Activated CD8-positive, alpha-beta T cell treated with anti-CD3 and anti-CD28 coated beads for 36 hours (primary cell): ENCODE results near the gene PCCA. TPM values are rescaled to one million over a fixed set of nuclear protein-coding genes. Genes with fewer than 3 reads are reported as not detected.

Experiments used
- ATAC-seq: fragments of 200-7000 bp; cut with Tn5 transposase; one replicate; pipeline ENCODE4 v1.10.0; 2021; ENCODE audit warnings: mild to moderate bottlenecking, moderate library complexity
- CTCF ChIA-PET: fragments of 350-600 bp; sonication (Branson Sonifier 250); formaldehyde crosslinking; loops from one replicate; lab custom pipeline; 2021; ENCODE audit warnings: antibody characterized with exemption; lab: Charles Lee
- POLR2A ChIA-PET: fragments of 350-600 bp; sonication (Branson Sonifier 250); formaldehyde crosslinking; loops from one replicate; lab custom pipeline; 2021; ENCODE audit warnings: antibody characterized with exemption; lab: Charles Lee
- DNase-seq: peaks from one replicate; pipeline ENCODE4 v3.0.0-alpha.2; 2020
- H3K27ac Mint-ChIP-seq: one replicate; pipeline ENCODE4 v1.8.0; 2021; ENCODE audit warnings: mild to moderate bottlenecking, mixed read lengths
- H3K27me3 Mint-ChIP-seq: one replicate; pipeline ENCODE4 v1.8.0; 2021; ENCODE audit warnings: mixed read lengths
- H3K36me3 Mint-ChIP-seq: one replicate; pipeline ENCODE4 v1.8.0; 2021; ENCODE audit warnings: low read depth, mixed read lengths
- H3K4me1 Mint-ChIP-seq: one replicate; pipeline ENCODE4 v1.8.0; 2021; ENCODE audit warnings: low read depth, mixed read lengths
- H3K4me3 Mint-ChIP-seq: one replicate; pipeline ENCODE4 v1.8.0; 2021; ENCODE audit warnings: mild to moderate bottlenecking, moderate library complexity, mixed read lengths
- H3K9me3 Mint-ChIP-seq: one replicate; pipeline ENCODE4 v1.8.0; 2021; ENCODE audit warnings: mixed read lengths
- intact Hi-C: fragments of 100-400 bp; cut with micrococcal nuclease; formaldehyde crosslinking; loops from one replicate; pipeline ENCODE4 v1.10.0; 2022
- total RNA-seq, 2 experiments: library from RNA; stranded (reverse); gene quantifications; one replicate each; pipeline ENCODE4 v1.2.3, GENCODE V29; 2021
- TF ChIP-seq, protein P1 (sequence below): fragments of 200-600 bp; IDR thresholded peaks from one replicate; pipeline ENCODE4 v1.8.0; 2022; ENCODE audit warnings: antibody characterized with exemption, mild to moderate bottlenecking

The PCCA gene
- total RNA-seq, 2 experiments from 2014 or later = 8.4 to 9.2 TPM

DNA sequence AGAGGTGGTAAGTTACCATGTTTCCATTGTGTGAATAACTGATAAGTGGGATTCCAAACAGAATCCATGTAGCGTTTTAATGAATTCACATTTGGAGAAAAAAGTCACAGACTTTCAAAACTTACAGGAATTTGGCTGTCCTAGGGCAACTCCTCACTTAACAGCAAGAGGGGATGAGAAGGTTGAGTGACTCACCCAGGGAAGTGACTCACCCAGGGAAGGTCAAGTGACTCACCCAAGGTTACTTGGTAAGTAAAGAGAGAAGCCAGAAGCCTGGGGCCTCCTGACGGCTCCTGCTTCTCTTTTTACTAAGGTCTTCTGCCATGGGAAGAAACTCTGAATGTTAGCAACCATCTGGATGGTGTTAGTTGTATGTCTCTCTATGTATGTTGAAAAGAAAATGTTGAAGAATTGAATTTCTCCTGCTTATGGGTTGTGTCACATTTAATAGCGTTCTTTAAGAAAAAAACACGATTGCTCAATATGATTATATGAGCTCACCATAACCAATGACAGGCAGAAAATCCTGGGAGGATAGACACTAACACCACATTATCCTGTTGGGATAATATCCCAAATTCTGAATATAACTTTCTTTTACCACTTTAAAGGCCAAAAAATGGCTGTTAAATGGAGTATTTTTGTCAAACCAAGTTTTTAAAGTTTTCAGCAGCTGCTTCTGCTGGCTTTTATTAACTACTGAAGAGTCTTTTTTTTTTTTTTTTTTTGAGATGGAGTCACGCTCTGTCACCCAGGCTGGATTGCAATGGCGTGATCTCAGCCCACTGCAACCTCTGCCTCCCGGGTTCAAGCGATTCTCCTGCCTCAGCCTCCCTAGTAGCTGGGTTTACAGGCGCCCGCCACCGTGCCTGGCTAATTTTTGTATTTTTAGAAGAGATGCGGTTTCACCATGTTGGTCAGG is 304.1 kb downstream of the PCCA start:
- TF ChIP-seq, protein P1, sequence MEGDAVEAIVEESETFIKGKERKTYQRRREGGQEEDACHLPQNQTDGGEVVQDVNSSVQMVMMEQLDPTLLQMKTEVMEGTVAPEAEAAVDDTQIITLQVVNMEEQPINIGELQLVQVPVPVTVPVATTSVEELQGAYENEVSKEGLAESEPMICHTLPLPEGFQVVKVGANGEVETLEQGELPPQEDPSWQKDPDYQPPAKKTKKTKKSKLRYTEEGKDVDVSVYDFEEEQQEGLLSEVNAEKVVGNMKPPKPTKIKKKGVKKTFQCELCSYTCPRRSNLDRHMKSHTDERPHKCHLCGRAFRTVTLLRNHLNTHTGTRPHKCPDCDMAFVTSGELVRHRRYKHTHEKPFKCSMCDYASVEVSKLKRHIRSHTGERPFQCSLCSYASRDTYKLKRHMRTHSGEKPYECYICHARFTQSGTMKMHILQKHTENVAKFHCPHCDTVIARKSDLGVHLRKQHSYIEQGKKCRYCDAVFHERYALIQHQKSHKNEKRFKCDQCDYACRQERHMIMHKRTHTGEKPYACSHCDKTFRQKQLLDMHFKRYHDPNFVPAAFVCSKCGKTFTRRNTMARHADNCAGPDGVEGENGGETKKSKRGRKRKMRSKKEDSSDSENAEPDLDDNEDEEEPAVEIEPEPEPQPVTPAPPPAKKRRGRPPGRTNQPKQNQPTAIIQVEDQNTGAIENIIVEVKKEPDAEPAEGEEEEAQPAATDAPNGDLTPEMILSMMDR = no peak
- Mint-ChIP-seq H3K9me3 (no peaks in the 10 kb centered on the region), H3K4me1 (peaks cover 25% of the 10 kb centered on the region), H3K36me3 (no peaks in the 10 kb centered on the region), H3K27ac (peak overlapping the region; percentile 70), H3K27me3 (no peaks in the 10 kb centered on the region), H3K4me3 (no peak overlapping the region)
- peak; percentile 88 for DNase-seq
- CTCF ChIA-PET = no interaction called here
- peak; percentile 79 for ATAC-seq
- intact Hi-C loops = no loop called here
- POLR2A ChIA-PET = no interaction called here

DNA sequence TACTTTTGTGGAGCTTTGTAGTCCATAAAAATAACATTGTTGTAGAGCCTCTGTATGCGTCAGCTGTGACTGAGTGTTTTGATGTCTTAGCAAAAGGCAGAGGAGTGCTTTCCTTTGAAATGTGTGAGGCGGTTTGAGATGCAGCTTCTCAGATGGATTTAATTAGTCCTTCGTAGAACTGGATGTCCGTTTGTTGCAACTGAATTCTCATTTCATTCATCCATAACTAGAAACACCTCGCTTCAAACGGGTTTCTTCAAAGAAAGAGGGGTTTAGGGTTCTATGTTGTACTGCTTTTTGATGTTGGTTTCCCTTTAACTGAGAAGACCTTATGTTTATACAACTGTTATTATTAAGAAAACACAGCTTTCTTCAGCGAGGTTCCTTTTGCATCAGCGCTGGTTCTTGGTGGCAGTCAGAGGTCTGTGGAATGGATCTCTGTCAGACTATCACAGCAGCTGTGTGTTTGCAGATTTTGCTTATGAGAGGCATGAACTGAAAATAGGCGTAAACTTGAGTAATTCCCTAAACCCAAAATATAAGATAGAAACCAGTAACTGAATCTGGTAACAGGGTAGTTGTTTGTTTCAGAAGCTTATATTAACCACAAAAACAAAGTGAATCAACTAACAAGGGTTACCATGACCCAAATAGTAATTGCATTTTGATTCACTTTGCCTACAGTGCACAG is 305.3 kb downstream of the PCCA start:
- DNase-seq (peak; percentile 38), ATAC-seq (peak; percentile 76)
- no peak overlapping the region for H3K4me3 Mint-ChIP-seq
- TF ChIP-seq, protein P1 = no peak
- CTCF ChIA-PET = interaction anchor here (0.6 to 0.8 kb wide), 2 partner anchors 49 to 126 kb away, joined by 3 read pairs; no protein-coding TSS in a partner anchor
- H3K27me3 Mint-ChIP-seq = no peaks in the 10 kb centered on the region
- intact Hi-C loops = no loop called here
- POLR2A ChIA-PET = interaction anchor here (0.6 kb wide), 2 partner anchors 395 to 484 kb away, joined by 3 to 4 read pairs; no protein-coding TSS in a partner anchor
- H3K36me3 Mint-ChIP-seq = no peaks in the 10 kb centered on the region
- H3K9me3 Mint-ChIP-seq = no peaks in the 10 kb centered on the region
- peaks cover 25% of the 10 kb centered on the region for H3K4me1 Mint-ChIP-seq
- H3K27ac Mint-ChIP-seq = peak overlapping the region; percentile 59

DNA sequence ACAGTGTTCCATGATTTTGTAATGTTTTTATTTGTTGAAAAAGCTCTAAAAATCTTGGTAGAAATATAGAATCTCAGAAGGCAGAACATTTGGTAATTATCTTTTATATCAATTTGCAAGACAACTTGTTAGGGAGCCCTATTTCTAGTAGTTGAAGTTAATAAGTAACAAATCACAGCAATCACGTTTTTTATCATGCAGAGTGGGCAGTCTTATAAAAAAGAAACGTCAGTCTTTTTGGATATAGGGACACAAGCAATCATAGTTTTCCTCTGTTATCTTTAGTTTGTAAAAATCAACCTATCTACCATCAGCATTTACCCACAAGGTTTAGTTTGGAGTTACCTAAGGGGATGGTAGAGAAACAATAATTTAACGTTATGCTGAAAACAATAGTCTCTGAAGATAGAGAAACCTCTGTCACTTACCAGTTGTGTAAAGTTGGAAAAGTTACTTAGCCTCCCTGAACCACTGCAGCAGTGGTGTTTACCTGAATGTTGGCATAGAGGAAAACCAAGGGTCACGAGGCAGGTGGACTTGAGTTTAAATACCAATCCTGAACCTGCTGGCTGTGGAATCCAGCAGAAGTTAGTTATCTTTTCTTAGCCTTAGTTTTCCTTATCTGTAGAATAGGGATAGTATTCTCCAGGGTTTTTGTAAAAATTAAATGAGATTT is 306.9 kb downstream of the PCCA start:
- TF ChIP-seq, protein P1 = no peak
- intact Hi-C loops = no loop called here
- H3K4me3 Mint-ChIP-seq = no peak overlapping the region
- no peak overlapping the region for H3K27ac Mint-ChIP-seq
- peaks cover 25% of the 10 kb centered on the region for H3K4me1 Mint-ChIP-seq
- H3K27me3 Mint-ChIP-seq = no peaks in the 10 kb centered on the region
- DNase-seq (no peak), ATAC-seq (no peak)
- H3K9me3 Mint-ChIP-seq = peaks cover 2% of the 10 kb centered on the region
- ChIA-PET CTCF (no interaction called here), POLR2A (no interaction called here)
- peaks cover 8% of the 10 kb centered on the region for H3K36me3 Mint-ChIP-seq

DNA sequence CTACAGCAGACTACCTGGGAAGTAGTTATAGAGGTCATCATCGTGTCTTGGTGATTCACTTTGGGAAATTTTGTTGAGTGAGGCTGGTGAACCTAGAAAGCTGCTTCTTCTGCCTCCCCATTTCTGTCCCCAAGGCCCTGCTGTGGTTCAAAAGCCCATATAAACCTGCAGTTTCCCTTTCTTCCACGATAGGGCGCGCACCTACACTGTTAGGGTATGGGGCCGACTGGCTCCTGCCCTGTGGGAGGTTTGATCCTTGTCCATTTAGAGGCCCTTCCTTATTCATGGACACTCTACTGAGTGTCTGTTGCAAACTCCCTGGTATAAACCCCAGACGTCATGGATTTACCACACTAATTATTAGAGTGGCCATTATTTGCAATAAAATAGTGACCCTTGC is 307.9 kb downstream of the PCCA start:
- Mint-ChIP-seq H3K4me1 (peaks cover 25% of the 10 kb centered on the region), H3K36me3 (peaks cover 13% of the 10 kb centered on the region), H3K9me3 (peaks cover 3% of the 10 kb centered on the region), H3K27me3 (no peaks in the 10 kb centered on the region), H3K27ac (no peak overlapping the region), H3K4me3 (no peak overlapping the region)
- no peak for DNase-seq
- ATAC-seq = no peak
- ChIA-PET CTCF (no interaction called here), POLR2A (no interaction called here)
- TF ChIP-seq, protein P1 = no peak
- intact Hi-C loops = no loop called here
